Prostate gland (tissue), 1 donor: ENCODE measurements around the gene PANX2.

ENCODE experiments used
- POLR2A ChIP-seq: fragments of 450-650 bp; IDR thresholded peaks from one replicate; pipeline ENCODE4 v1.6.1; 2016; ENCODE audit warnings: antibody characterized with exemption, mild to moderate bottlenecking
- POLR2AphosphoS5 ChIP-seq: sonication (generic); formaldehyde crosslinking; IDR thresholded peaks from one replicate; pipeline ENCODE4 v1.6.1; 2017; ENCODE audit warnings: antibody characterized with exemption

GRCh38 chr22:50185375-50186087 lies 15.0 kb downstream of the PANX2 start, which contains the start of gene TRABD:
- no peak for TF ChIP-seq POLR2A
- no peak for TF ChIP-seq POLR2AphosphoS5
